HL-60 (cell line): ENCODE results near the gene NPIPB9.
"Not testable (repeated sequence)": the region's sequence is repeated elsewhere in the genome, so short reads cannot be mapped to it uniquely, and the experiment has no call there.

Experiments used
- GABPA ChIP-seq: IDR thresholded peaks from 2 replicates; pipeline ENCODE4 v1.6.1; 2012; ENCODE audit warnings: low read depth
- POLR2AphosphoS5 ChIP-seq: IDR thresholded peaks from 2 replicates; pipeline ENCODE4 v1.6.1; 2012; ENCODE audit warnings: low read depth
- SPI1 ChIP-seq: IDR thresholded peaks from 2 replicates; pipeline ENCODE4 v1.6.1; 2012; ENCODE audit warnings: low read depth, mild to moderate bottlenecking, borderline replicate concordance
- TF ChIP-seq, protein P1 (sequence below): IDR thresholded peaks from one replicate; pipeline ENCODE4 v1.5.1; 2011; ENCODE audit warnings: low read length, control low read depth, inconsistent platforms; ENCODE audit not compliant: insufficient read depth
- TF ChIP-seq, protein P2 (sequence below): IDR thresholded peaks from 2 replicates; pipeline ENCODE4 v1.6.1; 2012; ENCODE audit warnings: low read depth; ENCODE audit not compliant: insufficient replicate concordance

DNA sequence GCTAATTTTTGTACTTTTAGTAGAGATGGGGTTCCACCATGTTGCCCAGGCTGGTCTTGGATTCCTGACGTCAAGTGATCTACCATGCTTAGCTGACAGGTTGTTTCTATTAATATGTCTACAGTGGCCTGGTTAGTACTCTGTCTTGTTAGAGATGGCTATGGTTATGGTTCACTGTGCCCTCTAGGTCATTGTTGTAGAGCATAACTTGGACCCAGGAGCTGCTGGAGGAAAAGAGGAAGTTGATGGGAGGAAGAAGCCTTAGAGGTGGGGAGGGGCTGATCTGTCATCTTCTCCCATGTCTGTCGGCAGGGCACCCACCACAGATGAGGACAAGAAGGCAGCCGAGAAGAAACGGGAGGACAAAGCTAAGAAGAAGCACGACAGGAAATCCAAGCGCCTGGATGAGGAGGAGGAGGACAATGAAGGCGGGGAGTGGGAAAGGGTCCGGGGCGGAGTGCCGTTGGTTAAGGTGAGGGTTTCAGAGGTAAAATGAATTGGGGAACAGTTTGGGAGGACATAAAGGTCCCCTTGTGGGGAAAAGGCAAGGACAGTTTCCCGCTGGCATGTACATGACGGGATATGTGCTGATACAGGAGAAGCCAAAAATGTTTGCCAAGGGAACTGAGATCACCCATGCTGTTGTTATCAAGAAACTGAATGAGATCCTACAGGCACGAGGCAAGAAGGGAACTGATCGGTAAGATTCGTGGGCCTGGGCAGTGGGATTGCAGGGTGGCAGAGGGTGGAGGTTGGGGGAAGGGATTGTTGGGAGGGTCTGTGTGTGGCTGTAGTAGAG is 28.5 kb upstream of the NPIPB9 start:
- TF ChIP-seq, protein P1, sequence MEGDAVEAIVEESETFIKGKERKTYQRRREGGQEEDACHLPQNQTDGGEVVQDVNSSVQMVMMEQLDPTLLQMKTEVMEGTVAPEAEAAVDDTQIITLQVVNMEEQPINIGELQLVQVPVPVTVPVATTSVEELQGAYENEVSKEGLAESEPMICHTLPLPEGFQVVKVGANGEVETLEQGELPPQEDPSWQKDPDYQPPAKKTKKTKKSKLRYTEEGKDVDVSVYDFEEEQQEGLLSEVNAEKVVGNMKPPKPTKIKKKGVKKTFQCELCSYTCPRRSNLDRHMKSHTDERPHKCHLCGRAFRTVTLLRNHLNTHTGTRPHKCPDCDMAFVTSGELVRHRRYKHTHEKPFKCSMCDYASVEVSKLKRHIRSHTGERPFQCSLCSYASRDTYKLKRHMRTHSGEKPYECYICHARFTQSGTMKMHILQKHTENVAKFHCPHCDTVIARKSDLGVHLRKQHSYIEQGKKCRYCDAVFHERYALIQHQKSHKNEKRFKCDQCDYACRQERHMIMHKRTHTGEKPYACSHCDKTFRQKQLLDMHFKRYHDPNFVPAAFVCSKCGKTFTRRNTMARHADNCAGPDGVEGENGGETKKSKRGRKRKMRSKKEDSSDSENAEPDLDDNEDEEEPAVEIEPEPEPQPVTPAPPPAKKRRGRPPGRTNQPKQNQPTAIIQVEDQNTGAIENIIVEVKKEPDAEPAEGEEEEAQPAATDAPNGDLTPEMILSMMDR: not testable (repeated sequence)
- not testable (repeated sequence) for TF ChIP-seq GABPA, POLR2AphosphoS5, SPI1
- TF ChIP-seq, protein P2, sequence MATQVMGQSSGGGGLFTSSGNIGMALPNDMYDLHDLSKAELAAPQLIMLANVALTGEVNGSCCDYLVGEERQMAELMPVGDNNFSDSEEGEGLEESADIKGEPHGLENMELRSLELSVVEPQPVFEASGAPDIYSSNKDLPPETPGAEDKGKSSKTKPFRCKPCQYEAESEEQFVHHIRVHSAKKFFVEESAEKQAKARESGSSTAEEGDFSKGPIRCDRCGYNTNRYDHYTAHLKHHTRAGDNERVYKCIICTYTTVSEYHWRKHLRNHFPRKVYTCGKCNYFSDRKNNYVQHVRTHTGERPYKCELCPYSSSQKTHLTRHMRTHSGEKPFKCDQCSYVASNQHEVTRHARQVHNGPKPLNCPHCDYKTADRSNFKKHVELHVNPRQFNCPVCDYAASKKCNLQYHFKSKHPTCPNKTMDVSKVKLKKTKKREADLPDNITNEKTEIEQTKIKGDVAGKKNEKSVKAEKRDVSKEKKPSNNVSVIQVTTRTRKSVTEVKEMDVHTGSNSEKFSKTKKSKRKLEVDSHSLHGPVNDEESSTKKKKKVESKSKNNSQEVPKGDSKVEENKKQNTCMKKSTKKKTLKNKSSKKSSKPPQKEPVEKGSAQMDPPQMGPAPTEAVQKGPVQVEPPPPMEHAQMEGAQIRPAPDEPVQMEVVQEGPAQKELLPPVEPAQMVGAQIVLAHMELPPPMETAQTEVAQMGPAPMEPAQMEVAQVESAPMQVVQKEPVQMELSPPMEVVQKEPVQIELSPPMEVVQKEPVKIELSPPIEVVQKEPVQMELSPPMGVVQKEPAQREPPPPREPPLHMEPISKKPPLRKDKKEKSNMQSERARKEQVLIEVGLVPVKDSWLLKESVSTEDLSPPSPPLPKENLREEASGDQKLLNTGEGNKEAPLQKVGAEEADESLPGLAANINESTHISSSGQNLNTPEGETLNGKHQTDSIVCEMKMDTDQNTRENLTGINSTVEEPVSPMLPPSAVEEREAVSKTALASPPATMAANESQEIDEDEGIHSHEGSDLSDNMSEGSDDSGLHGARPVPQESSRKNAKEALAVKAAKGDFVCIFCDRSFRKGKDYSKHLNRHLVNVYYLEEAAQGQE: not testable (repeated sequence)
